Dermis blood vessel endothelial cell (primary cell): ENCODE data around the gene CHST11. TPM values are rescaled to one million over a fixed set of nuclear protein-coding genes. Genes with fewer than 3 reads are reported as not detected.
A peak's percentile ranks its signal among the peaks of the same experiment; 100 is the strongest.

Experiments used
- DNase-seq: peaks from one replicate; pipeline ENCODE4 v3.0.0; 2010
- total RNA-seq: library from RNA; depleted of rRNA; stranded (reverse); fragments of >200 nt; gene quantifications from 2 replicates; pipeline ENCODE4 v1.2.3, GENCODE V29; 2014

CHST11 gene
- total RNA-seq: 7.6 and 10.0 TPM in 2 replicates

DNA sequence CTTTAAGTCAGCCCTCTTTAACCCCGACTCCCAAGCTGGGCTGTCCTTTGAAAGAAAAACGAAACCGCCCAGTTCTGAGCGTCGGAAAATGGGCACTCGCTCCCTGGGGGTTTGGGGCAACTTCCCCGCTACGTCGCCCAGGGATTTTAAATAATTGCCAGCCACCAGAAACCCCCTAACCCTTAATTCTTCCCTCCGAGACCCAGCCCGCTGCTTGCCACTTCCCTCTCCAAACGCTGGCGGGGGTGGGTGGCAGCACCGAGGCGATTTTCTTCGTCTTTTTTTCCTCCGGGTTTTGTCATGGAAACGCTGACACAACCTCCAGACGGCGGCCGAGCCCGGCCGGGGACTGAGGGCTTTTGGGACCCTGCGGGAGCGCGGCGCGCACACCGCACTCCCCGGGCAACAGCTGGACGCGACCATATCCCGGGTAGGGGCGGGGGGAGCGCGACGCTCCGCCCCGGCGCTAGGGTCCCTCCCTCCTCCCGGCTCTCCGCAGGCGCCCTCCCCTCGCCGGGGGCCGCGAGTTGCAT is at the start of gene CHST11:
TSS of gene CHST11 (plus strand) at position 532 of the 533 bp plus-strand sequence.
- DNase-seq: peak; percentile 92

DNA sequence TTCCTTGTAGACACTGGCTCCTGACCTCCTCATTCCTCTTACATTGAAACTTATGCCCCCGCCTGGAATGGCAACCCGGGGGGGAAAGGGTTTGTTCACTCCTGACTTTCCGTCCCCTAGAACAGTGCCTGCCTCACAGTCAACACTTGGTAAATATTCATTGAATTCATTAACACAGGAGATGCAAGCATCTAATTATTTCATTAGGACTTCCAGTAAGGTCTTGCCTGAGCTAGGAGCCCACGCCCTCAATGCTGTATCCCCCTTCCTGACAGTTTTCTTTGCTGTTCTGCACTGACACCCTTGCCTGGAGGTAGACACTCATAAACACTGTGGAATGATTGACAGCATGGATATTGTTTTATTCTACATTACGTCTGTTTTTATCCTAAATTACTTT is 49.3 kb upstream of the CHST11 start:
- DNase-seq: no peak

DNA sequence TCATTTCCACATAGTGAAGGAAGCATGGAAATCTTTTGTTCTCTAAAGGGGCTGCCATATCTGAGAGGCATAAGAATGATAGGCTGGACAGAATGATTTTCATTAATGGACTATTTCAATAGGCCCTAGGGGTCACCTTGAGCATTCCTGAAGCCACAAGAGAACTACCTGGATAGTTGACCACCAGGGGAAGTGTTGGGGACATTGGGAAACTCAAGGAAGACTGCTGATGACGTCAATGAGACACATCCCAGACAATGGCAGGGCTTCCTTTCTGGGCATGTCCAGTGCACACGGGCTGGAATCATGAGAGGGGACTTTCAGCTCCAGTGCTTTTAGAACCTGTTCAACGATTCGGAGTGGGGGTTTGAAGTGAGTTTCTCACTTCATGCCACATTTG is 48.8 kb upstream of the CHST11 start:
- no peak for DNase-seq

DNA sequence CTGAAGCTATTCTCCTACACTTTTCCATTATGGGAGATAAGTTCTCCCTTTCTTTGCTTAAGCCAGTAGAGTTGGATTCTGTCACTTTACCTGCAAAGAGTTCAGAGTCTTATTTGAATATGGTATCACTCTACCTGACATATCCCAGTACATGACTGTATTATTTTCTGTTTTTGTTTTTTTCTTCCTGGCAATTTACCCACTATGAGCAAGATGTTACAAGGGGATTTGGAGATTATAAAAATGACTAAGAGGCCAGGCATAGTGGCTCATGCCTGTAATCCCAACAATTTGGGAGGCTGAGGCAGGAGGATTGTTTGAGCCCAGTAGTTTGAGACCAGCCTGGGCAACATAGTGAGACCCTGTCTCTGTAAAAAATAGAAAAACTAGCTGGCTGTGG is 46.4 kb upstream of the CHST11 start:
- DNase-seq: no peak

DNA sequence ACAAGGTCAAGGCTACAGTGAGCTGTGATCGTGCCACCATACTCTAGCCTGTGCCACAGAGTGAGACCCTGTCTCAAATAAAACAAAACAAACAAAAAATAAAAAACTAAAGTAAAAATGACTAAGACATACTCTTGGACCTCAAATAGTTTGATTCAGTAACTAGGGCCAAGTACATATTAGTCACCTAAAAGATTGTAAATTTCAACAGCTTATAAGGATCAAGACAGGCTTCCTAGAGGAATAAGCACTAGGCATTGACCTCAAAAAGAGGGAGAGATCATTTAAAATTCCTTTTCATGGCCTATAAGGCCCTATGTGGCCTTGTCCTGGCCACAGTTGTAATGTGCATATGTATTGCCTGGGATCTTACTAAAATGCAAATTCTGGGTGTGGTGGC is 46.0 kb upstream of the CHST11 start:
- DNase-seq: no peak

DNA sequence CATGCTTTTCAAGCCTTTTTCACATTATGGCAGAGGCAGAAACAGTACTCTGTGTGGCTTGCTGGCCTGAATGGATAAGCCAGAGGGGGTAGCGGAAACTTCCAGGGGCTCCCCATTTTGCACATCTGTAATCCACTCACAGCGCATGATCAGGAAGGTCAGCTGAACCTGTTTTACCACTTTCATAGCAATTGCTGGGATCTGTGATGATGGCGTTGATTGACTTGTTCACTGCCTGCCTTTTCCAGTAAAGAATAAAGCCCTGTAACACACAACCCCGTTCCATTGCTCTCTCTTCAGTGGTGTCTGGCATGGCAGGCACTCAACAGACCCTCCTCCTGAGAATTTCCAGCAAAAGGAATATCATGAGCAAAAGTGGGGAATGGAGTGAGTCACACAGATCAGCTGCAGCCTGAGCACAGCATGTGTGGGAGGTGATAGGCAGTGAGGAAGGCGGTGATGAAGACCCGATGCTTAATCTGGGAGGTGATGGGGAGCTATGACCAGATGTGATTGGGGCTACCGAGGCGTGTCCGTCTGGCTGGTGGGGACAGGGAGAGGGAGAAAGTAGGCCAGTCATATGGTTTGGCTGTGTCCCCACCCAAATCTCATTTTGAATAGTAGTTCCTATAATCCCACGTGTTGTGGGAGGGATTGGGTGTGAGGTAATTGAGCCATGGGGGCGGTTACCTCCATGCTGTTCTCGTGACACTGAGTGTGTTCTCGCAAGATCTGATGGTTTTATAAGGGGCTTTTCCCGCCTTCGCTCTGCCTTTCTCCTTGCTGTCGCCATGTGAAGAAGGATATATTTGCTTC is 44.7 kb upstream of the CHST11 start:
- no peak for DNase-seq

DNA sequence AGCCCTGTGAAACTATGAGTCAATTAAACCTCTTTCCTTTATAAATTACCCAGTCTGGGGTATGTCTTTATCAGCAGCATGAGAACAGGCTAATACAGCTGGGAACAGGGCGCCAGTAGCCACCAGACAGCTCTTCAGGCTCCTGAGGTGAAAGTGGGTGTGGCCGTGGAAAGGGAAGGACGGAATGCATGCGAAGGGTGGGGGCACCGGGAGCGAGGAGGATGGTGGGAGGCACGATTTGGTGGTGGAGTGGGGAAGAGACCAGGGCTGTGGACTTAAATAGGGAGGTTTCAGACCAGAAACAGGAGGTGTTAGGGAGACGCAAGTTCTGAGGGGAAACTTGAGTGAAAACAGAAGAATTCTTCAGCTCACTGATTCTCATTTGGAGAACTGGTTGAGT is 44.1 kb upstream of the CHST11 start:
- DNase-seq: no peak

DNA sequence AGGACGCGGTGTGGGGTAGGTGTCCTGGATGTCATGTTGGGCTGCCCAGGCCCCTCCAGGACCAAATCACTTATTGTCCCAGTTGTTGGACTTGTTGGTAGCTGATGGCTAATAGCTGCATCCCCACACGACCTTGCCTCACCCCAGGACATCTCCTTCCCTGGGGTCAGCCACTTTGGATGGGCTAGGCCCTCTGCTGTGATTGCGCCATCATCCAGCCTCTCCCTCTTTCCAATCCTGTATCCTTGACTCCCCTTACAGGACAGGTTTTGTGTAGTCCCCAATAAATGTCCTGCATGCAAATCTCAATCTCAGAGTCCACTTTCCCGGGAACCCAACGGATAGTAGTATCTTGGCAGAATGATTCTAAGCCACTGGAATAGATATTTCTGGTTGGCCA is 43.4 kb upstream of the CHST11 start:
- no peak for DNase-seq

DNA sequence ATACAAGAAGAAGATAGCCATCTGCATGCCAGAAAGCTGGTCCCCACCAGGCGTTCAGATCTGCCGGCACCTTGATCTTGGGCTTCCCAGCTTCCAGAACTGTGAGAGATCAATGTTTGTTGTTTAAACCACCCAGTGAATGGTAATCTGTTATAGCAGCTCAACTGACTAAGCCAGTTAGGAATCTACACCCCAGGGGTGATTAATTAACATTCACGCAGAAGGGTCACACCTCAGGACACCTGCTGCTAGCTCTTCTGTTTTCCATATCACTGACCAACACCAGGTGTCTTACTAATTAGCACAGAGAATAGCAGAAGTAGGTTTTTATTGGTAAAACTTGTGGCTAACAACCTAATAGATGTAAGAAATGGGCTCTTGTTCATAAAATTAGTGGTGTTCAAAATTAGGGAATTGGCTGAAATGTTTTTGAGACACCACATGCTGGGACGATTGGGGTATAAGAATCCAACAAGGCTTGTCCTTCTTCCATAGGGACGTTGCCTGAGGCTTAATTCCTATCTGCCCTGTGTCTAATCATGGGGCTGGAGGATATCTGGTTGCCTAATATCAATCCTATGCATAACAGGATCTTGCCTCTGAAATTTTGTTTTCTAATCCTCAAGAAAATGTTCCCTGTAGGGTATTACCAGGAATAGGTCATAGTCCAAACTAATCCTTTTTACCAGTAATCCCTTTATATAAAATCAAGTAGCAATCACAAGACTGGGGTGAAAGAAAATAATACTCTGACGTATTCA is 42.0 kb upstream of the CHST11 start:
- no peak for DNase-seq

DNA sequence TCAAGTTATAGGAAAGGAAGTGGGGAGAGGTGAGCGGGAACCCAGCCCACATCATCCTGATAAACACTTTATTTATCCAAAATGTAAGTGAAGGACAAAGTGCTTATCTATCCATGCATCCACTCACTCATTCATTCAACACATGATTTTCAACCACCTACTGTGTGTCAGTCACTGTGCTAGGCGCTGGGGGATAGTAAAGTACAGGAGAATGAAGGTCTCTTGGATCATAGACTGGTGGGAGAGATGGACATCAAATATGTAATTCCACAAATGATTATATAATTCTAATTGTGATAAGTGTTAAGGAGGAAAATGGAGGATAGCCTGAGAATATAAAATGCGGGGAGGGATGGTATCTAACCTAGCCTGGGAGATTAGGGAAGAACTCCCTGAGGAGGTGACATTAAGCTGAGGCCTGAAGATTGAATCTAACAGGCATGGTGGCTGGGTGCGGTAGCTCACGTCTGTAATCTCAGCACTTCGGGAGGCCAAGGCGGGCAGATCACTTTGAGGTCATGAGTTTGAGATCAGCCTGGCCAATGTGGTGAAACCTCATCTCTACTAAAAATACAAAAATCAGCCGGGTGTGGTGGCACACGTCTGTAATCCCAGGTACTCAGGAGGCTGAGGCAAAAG is 41.3 kb upstream of the CHST11 start:
- DNase-seq: no peak

DNA sequence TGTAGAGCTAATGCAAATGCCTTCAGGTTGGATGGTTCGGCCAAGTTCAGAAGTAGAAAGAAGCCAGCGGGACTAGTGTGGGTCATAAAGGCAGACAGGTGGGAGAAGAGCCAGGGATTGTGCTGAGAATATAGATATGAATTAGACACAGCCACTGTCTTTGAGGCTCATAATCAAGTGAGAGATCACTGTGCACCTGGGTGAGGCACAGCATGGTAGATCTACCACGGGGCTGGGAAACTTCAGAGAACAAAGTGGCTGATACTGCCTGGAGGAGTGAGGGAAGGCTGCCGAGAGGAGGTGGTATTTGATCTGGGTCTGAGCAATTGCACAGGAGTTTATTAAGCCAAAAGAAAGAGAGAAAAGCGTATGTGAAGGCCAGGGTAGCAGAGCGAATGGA is 40.6 kb upstream of the CHST11 start:
- DNase-seq: no peak

DNA sequence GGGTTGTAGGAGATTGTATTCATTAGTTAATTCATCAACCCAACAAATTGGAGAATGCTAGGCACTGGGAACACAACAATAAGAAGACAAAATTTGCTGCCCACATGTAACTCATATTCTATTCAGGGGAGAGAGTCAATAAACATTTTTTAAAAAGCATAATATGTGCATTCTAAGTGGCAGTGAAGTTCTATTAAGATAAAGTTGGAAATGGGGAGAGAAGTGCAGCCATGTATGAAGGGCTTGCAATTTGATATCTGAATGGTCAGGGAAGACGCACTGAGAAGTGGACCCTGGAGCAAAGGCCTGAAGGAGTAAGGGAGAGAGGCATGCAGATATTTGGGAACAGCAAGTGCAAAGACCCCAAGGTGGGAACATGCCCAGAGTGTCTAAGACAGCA is 40.2 kb upstream of the CHST11 start:
- DNase-seq: no peak

DNA sequence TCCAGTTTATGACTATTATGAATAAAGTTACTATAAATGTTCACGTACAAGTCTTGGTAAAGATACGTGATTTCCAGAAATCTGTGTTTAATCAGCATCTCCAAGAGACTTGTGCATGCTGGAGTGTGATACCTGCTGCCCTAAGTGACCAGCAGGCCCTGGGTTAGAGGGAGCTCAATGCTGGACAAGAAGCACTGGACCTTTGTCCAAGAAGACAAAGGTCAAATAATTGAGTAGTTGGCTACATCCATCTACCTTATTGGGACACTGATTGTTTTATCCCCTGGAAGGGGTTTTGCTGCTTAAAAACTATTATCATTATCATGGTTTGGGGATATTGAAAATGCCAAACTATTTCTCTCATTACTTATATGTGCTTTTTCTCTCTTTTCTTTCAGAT is 37.0 kb upstream of the CHST11 start:
- DNase-seq: no peak

DNA sequence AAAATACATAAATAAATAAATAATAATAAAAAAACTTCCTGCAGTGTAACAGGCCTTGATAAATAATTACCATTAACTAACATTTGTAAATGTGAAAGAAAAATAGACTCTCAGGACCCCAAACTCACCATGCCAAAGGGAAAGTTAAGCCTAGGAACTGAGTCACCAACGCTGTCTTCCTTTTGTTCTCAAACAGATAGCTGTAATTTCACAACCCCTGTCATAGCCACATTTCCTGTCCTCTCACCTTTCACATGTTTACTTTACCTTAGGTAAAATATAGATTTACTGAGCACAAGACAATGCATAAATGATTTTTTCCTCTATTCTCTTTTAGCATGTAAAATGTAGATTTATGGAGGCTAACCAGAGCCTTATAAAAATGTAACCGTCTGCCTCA is 35.9 kb upstream of the CHST11 start:
- DNase-seq: peak; percentile 51

DNA sequence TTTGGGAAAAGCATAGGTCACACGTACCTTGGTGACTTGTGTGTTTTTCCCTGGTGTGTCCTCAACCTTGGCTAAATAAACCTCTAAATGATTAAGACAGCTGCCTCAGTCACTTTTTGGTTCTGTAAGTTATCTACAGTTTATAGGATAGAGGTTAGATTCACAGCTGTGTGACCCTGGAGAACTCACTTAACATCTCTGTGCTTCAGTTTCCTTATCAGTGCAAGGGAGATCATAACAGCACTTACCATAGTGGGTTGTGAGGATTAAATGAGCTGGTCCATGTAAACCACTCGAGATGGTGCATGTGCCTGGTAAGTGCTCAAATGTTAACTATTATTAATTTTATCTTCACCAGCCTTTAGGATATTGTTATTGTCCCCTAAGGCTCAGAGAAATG is 35.4 kb upstream of the CHST11 start:
- DNase-seq: no peak

DNA sequence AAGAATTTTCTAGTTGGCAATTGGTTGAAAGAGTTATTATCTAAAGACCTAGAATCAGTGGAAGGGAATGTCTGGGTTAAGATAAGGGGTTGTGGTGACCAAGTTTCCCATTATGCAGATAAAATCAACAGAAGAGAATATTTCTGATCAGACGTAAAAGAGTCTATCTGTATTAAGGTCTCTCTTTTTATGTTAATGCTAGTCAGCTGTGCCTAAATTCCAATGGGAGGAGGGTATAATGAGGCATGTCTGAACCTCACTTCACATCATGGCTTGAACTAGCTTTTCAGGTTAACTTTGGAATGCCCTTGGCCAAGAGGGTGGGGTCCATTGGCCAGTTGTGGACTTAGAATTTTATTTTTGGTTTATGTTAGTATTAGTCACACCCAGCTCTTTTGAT is 34.3 kb upstream of the CHST11 start:
- DNase-seq: no peak

DNA sequence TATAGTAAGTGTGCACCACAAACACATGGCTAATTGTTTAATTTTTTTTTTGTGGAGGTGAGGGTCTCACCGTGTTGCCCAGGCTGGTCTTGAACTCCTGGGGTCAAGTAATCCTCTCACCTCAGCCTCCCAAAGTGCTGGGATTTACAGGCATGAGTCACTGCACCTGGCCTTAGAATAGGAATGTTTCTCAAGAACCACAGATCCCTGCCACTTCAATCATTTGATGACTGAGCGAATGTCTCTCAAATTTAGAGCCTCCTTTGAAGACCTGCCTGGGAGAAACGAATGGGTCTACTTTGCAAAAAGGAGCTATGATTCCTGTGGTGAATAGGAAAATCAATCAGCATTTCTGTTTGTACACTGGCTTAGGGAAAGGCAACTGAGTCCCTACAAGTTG is 33.5 kb upstream of the CHST11 start:
- no peak for DNase-seq

DNA sequence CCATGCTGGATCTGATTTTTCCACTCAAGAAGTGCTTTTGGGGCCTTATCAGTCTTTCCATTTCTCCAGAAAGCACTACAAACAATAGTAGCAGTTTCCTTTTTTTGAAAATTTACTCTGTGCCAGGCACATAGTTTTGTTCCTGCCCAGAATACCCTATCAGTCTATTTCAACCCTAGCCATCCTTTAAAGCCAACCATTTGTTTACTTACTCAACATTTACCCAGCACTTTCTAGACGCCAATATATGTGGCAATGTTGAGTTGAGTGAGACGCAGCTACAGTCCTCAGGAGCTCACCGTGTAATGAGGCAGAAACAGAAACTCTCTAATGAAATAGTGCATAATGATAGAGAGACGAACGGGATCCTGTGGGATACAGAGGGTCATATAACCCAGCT is 32.9 kb upstream of the CHST11 start:
- DNase-seq: no peak

DNA sequence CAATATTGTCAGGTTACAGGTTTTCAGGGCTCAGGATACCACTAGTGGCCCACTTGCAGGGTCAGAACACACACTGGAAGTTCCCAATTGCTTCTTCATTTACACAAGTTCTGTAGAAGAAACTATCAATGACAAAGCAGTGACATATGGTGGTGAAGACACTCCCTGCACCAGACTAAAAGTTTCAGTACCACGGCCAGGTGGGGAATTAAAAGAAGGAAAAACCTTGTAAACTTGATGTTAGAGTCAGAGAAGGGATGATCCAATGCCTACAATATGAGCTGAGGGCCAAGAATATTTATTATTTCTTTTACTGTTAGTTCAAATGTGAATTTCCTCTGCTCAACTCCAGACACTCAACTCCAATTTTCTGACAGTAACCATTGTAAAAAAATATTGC is 31.8 kb upstream of the CHST11 start:
- DNase-seq: no peak

DNA sequence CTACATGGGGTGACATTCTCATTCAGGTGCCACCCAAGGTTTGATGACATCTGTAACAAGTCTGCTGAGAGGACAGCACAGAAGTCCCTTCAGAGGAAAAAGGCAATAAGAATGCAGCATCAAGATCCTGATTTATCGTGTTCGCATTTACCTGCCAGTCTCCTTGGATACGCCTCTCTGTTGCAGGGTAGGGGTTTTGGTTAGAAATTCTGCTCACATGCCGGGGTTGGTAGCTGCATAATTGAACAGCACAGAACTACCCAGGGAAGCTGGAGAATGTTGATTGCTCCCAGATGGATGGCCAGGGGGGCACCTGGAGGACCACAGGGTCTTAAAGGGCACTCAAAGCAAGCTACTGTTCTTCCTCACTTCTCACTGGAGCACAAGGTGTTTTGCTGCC is 31.1 kb upstream of the CHST11 start:
- DNase-seq: no peak

DNA sequence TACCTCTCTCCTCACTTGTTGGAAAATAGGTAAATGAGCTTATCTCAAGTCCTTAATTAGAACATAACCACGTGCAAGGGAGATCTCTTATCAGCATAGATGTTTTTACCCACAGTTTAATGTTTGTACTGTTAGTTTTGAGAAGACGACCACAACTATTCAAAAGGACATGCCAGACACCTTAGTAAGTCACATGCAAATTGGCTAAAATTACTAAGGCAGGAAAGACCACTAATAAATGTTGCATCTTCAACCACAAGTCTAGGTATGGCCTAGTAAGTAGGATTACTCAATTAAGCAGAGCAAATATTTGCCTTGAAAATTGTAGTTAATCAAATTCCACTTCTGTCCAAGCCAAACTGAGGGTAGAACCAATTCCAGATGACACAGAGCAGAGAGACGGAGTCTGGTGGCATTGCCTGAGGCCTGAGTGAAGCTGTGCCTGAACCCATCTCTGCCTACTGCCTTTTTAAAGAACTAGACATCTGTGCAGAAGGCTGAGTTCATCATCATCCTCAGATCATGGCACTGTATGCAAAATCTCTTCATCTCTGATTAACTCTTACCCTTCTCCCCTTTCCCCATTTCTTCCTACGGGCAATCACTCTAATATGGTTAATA is 29.7 kb upstream of the CHST11 start:
- no peak for DNase-seq

DNA sequence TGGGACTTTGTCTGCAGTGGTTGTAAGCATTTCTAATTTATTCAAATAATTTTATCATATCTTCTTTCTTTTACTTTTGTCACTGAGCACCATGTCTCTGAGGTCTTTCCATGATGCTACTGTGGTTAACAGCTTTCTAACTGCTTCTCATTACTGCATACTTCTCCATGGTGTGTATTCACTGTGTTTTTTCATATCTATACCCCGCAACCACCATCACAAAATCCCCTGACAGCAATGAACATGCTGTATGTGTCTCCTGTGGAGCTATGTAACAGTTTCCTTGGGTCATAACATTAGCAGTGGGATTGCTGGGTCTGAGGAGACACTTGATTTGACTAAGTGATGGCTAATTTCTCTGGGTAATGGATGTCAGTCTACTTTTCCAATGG is 29.2 kb upstream of the CHST11 start:
- no peak for DNase-seq

DNA sequence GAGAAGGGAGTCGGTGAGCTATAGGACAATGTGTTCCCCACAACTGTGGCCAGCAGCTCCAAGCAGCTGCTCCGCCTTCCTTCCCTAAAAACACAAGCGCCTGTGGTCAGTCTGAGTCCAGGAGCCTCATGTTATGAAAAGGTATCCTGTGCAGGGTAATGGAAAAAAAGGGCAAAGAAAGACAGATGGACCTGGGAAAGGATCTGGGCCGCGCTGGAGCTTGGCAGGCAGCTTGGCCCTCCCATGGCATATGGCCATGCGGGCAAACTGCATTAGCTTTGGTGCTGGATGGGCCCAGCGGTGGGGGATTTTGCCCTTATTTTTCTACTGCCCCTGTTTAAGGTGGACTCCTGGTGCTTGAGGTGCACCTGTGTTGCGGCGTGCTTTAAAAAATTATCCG is 23.7 kb upstream of the CHST11 start:
- no peak for DNase-seq
